GM19463 (cell line): ENCODE results near the gene B2M.
"Not testable (repeated sequence)": the region's sequence is repeated elsewhere in the genome, so short reads cannot be mapped to it uniquely, and the experiment has no call there.

Experiments used
- ATAC-seq: cut with Tn5 transposase; IDR thresholded peaks from one replicate; pipeline ENCODE4 v1.9.1; 2021; ENCODE audit warnings: mild to moderate bottlenecking, moderate library complexity; ENCODE audit not compliant: unreplicated experiment

The B2M gene

GRCh38 chr15:44720460-44721176 is 9.3 kb downstream of the B2M start:
- ATAC-seq = no peak

DNA sequence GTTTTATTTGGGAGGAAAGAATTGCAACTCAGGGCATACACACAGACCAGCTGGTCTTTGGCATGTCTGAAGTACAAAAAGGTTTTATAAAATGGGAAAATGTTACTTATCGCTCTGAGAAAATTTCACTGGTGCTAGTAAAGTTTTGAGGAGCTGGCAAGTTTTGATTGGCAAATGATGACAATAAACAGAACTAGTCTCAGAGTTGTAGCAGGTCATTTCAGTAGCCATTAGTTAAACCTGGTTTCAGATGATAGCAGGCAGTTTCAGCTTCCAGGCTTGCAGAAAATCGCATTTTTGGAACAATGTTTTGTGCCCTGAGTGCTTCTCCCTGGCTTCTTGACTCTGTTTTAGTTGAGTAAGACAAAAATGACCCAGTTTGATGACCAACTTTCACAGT is 10.7 kb downstream of the B2M start:
- no peak for ATAC-seq

- ATAC-seq = no peak
Measured at GRCh38 chr15:44726136-44726535, 14.8 kb downstream of the B2M start.

GRCh38 chr15:44726568-44727484 is 15.5 kb downstream of the B2M start:
- peak; percentile 35 for ATAC-seq

- no peak for ATAC-seq
Measured at GRCh38 chr15:44727485-44728231, 16.3 kb downstream of the B2M start.

DNA sequence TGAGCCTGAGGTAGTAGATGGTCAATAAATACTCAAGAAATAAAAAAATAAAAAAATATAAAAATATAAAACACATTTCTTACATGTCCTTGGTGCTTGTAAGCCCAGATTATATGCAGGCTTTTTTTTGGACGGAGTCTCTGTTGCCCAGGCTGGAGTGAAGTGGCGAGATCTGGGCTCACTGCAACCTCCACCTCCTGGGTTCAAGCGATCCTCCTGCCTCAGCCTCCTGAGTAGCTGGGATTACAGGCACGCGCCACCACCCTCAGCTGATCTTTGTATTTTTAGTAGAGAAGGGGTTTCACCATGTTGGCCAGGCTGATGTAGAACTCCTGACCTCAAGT is 16.9 kb downstream of the B2M start:
- ATAC-seq = not testable (repeated sequence)

- ATAC-seq = peak; percentile 76
Measured at GRCh38 chr15:44728576-44729407, 17.5 kb downstream of the B2M start.

GRCh38 chr15:44729408-44730127 is 18.3 kb downstream of the B2M start:
- no peak for ATAC-seq

- ATAC-seq = no peak
Measured at GRCh38 chr15:44734839-44735481, 23.6 kb downstream of the B2M start.

- peak; percentile 46 for ATAC-seq
Measured at GRCh38 chr15:44735482-44736180, 24.3 kb downstream of the B2M start.

- ATAC-seq = peak; percentile 38
Measured at GRCh38 chr15:44736181-44736765, 25.0 kb downstream of the B2M start, which contains the start of gene TRIM69. Gene TRIM69, plus strand, starts transcription at chr15:44736528. Its CDS starts 177 bp downstream, at chr15:44736705.

DNA sequence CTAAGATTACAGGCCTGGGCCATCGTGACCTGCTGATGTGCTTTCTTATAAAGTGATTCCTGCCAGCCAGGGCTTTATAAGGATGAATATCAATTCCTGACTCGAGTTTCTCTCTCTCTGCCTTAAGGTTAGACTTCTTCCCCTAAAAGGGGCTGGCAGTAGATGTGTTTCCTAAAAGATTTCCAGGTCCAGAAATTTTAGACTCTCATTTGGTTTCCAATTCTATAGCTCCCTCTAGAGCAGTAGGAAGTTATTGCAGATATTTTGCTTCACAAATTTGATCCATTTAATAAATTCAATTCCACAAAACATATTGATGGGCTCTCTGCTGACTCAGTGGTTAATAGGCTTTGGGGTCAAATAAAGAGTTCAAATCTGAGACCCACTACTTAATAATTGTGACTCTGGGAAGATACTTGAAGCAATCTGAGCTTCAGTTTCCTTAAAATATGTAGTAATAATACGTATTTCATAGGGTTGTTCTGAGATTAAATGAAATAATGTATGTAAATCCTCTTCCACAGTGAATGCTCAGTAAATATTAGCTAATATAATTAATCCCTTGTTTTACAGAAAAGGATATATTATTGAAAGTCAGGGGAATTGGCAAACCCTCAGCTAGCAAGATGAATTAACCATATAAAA is 27.1 kb downstream of the B2M start:
- no peak for ATAC-seq

- not testable (repeated sequence) for ATAC-seq
Measured at GRCh38 chr15:44739222-44739847, 28.0 kb downstream of the B2M start.

DNA sequence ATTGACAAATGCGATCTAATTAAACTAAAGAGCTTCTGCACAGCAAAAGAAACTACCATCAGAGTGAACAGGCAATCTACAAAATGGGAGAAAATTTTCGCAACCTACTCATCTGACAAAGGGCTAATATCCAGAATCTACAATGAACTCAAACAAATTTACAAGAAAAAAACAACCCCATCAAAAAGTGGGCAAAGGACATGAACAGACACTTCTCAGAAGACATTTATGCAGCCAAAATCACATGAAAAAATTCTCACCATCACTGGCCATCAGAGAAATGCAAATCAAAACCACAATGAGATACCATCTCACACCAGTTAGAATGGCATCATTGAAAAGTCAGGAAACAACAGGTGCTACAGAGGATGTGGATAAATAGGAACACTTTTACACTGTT is 32.1 kb downstream of the B2M start:
- not testable (repeated sequence) for ATAC-seq

- ATAC-seq = no peak
Measured at GRCh38 chr15:44753345-44753744, 42.0 kb downstream of the B2M start.

DNA sequence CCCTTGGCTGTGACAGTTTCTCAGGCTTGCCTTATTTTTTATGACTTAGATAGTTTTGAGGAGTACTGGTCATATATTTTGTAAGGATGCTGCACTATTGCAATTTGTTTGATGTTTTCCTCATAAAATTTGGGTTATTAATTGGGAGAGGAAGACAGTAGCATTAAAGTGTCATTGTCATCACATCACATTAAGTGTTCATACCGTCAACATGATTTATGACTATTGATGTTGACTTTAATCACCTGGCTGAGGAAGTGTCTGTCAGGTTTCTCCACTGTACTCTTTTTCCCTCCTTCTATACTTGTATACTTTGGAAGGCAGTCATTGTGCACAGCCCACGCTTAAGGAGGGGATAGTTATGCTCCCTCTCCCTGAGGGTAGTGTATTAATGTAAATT is 51.9 kb downstream of the B2M start:
- ATAC-seq = no peak

DNA sequence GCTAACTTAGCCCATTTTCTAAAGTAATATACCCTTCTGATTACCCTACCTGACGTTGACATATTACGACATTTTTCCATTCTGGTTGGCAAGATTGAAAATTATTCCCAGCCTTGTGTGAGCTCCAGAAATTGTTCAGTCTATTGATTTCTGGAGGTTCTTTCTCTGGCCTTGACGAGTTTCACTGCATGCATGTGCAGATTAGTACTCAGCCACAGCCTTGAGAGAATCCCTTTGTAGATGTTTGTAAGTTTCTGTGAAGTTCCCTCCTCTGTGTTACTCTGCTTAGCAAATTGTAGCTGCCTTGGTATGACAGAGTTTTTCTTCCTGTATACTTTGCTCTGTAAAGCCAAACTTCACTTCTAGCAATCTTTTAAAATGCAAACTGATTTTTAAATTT is 52.5 kb downstream of the B2M start:
- ATAC-seq = no peak
